K562 (cell line): ENCODE measurements around the gene NOVA1. TPM values are rescaled to one million over a fixed set of nuclear protein-coding genes. Genes with fewer than 3 reads are reported as not detected.

Source experiments
- ATAC-seq: fragments of 200-7000 bp; cut with Tn5 transposase; 3 replicates; pipeline ENCODE4 v1.9.1; 2020; ENCODE audit warnings: moderate library complexity
- BruUV-seq: library from RNA; stranded (reverse); fragments of 400-500 nt; replicated peaks from 2 replicates; lab custom pipeline; 2021; lab: Mats Ljungman, UMichigan
- CTCF ChIA-PET: fragments of 300-600 bp; formaldehyde crosslinking; extraction: SDS; loops from one replicate; lab custom pipeline; 2021; ENCODE audit warnings: low intra/inter-chr PET ratio; lab: Yijun Ruan, JAX
- POLR2A ChIA-PET: fragments of 300-600, 350-650 bp; sonication (Branson Sonifier 250); formaldehyde crosslinking; extraction: SDS; loops from one replicate; lab custom pipeline; 2021; ENCODE audit warnings: antibody characterized with exemption, inconsistent platforms; lab: Yijun Ruan, JAX
- DNase-seq, 4 experiments: peaks; one replicate each; pipeline versions ENCODE4 v3.0.0 to v3.0.0-alpha.2; 2011 to 2018; ENCODE audit warnings: low spot score in 3 of 4, mixed read lengths in 3 of 4; ENCODE audit errors: extremely low read depth in 1 of 4
- FAIRE-seq: peaks from 2 replicates; lab custom pipeline; 2011; peaks lifted over from hg19 to GRCh38; lab: Jason Lieb, UNC
- H2AFZ ChIP-seq: 2 replicates; pipeline ENCODE4 v1.6.0; 2011; ENCODE audit warnings: low read depth, low read length, control low read depth, inconsistent platforms
- H3K27ac ChIP-seq: fragments of 200-600 bp; 3 replicates; pipeline ENCODE4 v1.8.0; 2011; ENCODE audit warnings: low read depth, mild to moderate bottlenecking, control low read depth, inconsistent platforms, low read length, moderate library complexity, mixed read lengths; ENCODE audit errors: extremely low read depth
- H3K27me3 ChIP-seq, 2 experiments: fragments of 300-600 bp in 1 of 2; 2 replicates in 1 of 2; 3 replicates in 1 of 2; pipeline versions ENCODE4 v1.6.0 to v1.8.0; 2011; ENCODE audit warnings: inconsistent platforms in 2 of 2, low read length in 2 of 2, mild to moderate bottlenecking in 1 of 2, mixed read lengths in 1 of 2, moderate library complexity in 1 of 2; ENCODE audit not compliant: control insufficient read depth in 2 of 2, insufficient read depth in 2 of 2
- H3K36me3 ChIP-seq: fragments of 300-600 bp; 3 replicates; pipeline ENCODE4 v1.8.0; 2011; ENCODE audit warnings: mild to moderate bottlenecking, low read length, inconsistent platforms; ENCODE audit not compliant: control insufficient read depth, insufficient read depth
- H3K4me1 ChIP-seq, 2 experiments: fragments of 200-600 bp in 1 of 2; replicated peaks in 1 of 2; 2 replicates in 1 of 2; 3 replicates in 1 of 2; pipeline versions ENCODE4 v1.5.1 to v1.8.0; 2011; ENCODE audit warnings: inconsistent platforms in 2 of 2, low read length in 2 of 2, mild to moderate bottlenecking in 1 of 2, mixed read lengths in 1 of 2, moderate library complexity in 1 of 2; ENCODE audit not compliant: control insufficient read depth in 2 of 2, insufficient read depth in 2 of 2
- H3K4me2 ChIP-seq: 2 replicates; pipeline ENCODE4 v1.6.1; 2011; ENCODE audit warnings: low read length, control low read depth, inconsistent platforms, mixed read lengths; ENCODE audit not compliant: insufficient read depth
- H3K4me3 ChIP-seq: fragments of 200-600 bp; sonication (generic), shearing (Covaris generic); 2 replicates; pipeline ENCODE4 v1.5.1; 2016; ENCODE audit warnings: control low read depth, inconsistent platforms
- H3K79me2 ChIP-seq: fragments of 200-600 bp; 3 replicates; pipeline ENCODE4 v1.8.0; 2011; ENCODE audit warnings: low read length, inconsistent platforms; ENCODE audit not compliant: control insufficient read depth, insufficient read depth
- H3K9ac ChIP-seq, 2 experiments: 2 replicates each; pipeline versions ENCODE4 v1.6.0 to v1.6.1; 2011; ENCODE audit warnings: low read depth in 2 of 2, low read length in 2 of 2, control low read depth in 1 of 2, inconsistent platforms in 1 of 2, mild to moderate bottlenecking in 1 of 2, mixed read lengths in 1 of 2; ENCODE audit not compliant: insufficient read depth in 1 of 2
- H3K9me1 ChIP-seq: one replicate; pipeline ENCODE4 v1.6.0; 2011; ENCODE audit warnings: inconsistent platforms, mild to moderate bottlenecking, low read length, moderate library complexity; ENCODE audit not compliant: control insufficient read depth, insufficient read depth
- H3K9me3 ChIP-seq: replicated peaks from 2 replicates; pipeline ENCODE4 v1.5.1; 2011; ENCODE audit warnings: low read depth, low read length, inconsistent platforms; ENCODE audit not compliant: control insufficient read depth, insufficient read depth
- H4K20me1 ChIP-seq: replicated peaks from 2 replicates; pipeline ENCODE4 v1.6.1; 2011; ENCODE audit warnings: low read length, inconsistent platforms, mixed read lengths; ENCODE audit not compliant: control insufficient read depth, insufficient read depth
- ADNP ChIP-seq: fragments of 200-800 bp; sonication (Bioruptor generic); IDR thresholded peaks from 2 replicates; pipeline ENCODE4 v1.6.1; 2016; ENCODE audit warnings: missing genetic modification characterization, missing compliant biosample characterization
- CBX3 ChIP-seq, 2 experiments: IDR thresholded peaks; 1 replicate in 1 of 2; 2 replicates in 1 of 2; pipeline ENCODE4 v1.6.1; 2012; ENCODE audit warnings: inconsistent platforms in 2 of 2, low read length in 2 of 2, borderline replicate concordance in 1 of 2, control low read depth in 1 of 2
- CHCHD3 ChIP-seq: fragments of 250-450 bp; sonication (Bioruptor Pico); IDR thresholded peaks from 2 replicates; pipeline ENCODE4 v2.1.2; 2022; ENCODE audit warnings: mild to moderate bottlenecking
- DNMT1 ChIP-seq: fragments of 450-650 bp; IDR thresholded peaks from 2 replicates; pipeline ENCODE4 v1.6.1; 2016; ENCODE audit warnings: antibody characterized with exemption, mild to moderate bottlenecking
- GABPA ChIP-seq: fragments of 200-800 bp; sonication (Bioruptor generic); conservative IDR thresholded peaks from 2 replicates; pipeline ENCODE4 v1.6.1; 2016; ENCODE audit warnings: low read depth, missing genetic modification characterization, missing compliant biosample characterization
- GATA2 ChIP-seq: sonication (generic); formaldehyde crosslinking; IDR thresholded peaks from 2 replicates; pipeline ENCODE4 v1.4.0; 2020; ENCODE audit warnings: mild to moderate bottlenecking, missing genetic modification reagents
- HEY1 ChIP-seq: fragments of 250-450 bp; sonication (Bioruptor Pico); IDR thresholded peaks from 2 replicates; pipeline ENCODE4 v1.5.0; 2020; ENCODE audit warnings: mild to moderate bottlenecking, moderate library complexity, borderline replicate concordance
- MCM7 ChIP-seq, 2 experiments: fragments of 450-650 bp; IDR thresholded peaks; 2 replicates each; pipeline ENCODE4 v1.6.1; 2016 to 2018
- MTA2 ChIP-seq: fragments of 450-650 bp; IDR thresholded peaks from 2 replicates; pipeline ENCODE4 v1.6.1; 2016; ENCODE audit warnings: low read depth
- PTRF ChIP-seq: fragments of 450-650 bp; IDR thresholded peaks from 2 replicates; pipeline ENCODE4 v1.6.1; 2016; ENCODE audit warnings: mild to moderate bottlenecking, missing genetic modification characterization, missing compliant biosample characterization
- SMARCA4 ChIP-seq: fragments of 450-650 bp; IDR thresholded peaks from 2 replicates; pipeline ENCODE4 v1.6.1; 2016
- ZNF175 ChIP-seq: fragments of 200-800 bp; sonication (Bioruptor generic); IDR thresholded peaks from 2 replicates; pipeline ENCODE4 v1.6.1; 2016; ENCODE audit warnings: low read depth, mild to moderate bottlenecking, missing genetic modification characterization, missing compliant biosample characterization
- ZNF277 ChIP-seq: fragments of 250-450 bp; sonication (Bioruptor Pico); IDR thresholded peaks from 2 replicates; pipeline ENCODE4 v1.8.0; 2022; ENCODE audit warnings: inconsistent platforms, mild to moderate bottlenecking, moderate library complexity, borderline replicate concordance
- WGBS: fragments of 100-300 bp; shearing (Covaris generic); methylation state at CpG from one replicate; pipeline ENCODE4 v1.1.6; 2016; ENCODE audit warnings: low coverage, mixed read lengths; ENCODE audit not compliant: insufficient coverage; ENCODE audit errors: missing lambda C conversion rate; 5-methylcytosine and 5-hydroxymethylcytosine counted together
- in situ Hi-C: fragments of 300-500 bp; cut with MboI; formaldehyde crosslinking; loops from 4 replicates; pipeline ENCODE4 v1.15.0; 2018; ENCODE audit warnings: inconsistent platforms, mixed read lengths
- intact Hi-C: fragments of 100-400 bp; cut with micrococcal nuclease; formaldehyde crosslinking; loops from 2 replicates; pipeline ENCODE4 v1.14.2; 2022
- polyA plus RNA-seq, 8 experiments: library from polyadenylated mRNA; depleted of rRNA in 4 of 8; stranded (reverse) in 5 of 8; unstranded in 3 of 8; fragments of >200 nt; fragmentation: Nextera tagmentation in 2 of 8; fragmentation: Illumina TruSeq in 1 of 8; extraction: Ambion mirVana in 2 of 8; extraction: Trizol in 1 of 8; gene quantifications; 2 replicates each; pipeline versions ENCODE4 v1.2.1 to v1.2.3, GENCODE V29; 2011 to 2014; ENCODE audit warnings: inconsistent platforms in 1 of 8, missing spikeins in 1 of 8
- total RNA-seq, 7 experiments: library from RNA; depleted of rRNA in 6 of 7; stranded (reverse); fragments of >200 nt in 6 of 7; fragmentation: Illumina TruSeq in 2 of 7; extraction: Trizol in 2 of 7; gene quantifications; 2 replicates each; pipeline versions ENCODE4 v1.2.1 to v1.2.3, GENCODE V29; 2011 to 2021; ENCODE audit warnings: low replicate concordance in 1 of 7
- TF ChIP-seq, protein P1 (sequence below): fragments of 250-450 bp; sonication (Bioruptor Pico); IDR thresholded peaks from 2 replicates; pipeline ENCODE4 v1.8.0; 2021; ENCODE audit warnings: borderline replicate concordance, mild to moderate bottlenecking, moderate library complexity; ENCODE audit not compliant: poor library complexity, severe bottlenecking
- TF ChIP-seq, protein P2 (sequence below): sonication (generic); formaldehyde crosslinking; IDR thresholded peaks from 2 replicates; pipeline ENCODE4 v1.9.0; 2022; ENCODE audit warnings: mild to moderate bottlenecking, missing genetic modification reagents

NOVA1 gene
- total and polyA plus RNA-seq, 9 of the 15 experiments (the other 6 are each of a cell fraction or from before 2014, with no cell fraction given) = 0.01 TPM; not detected in 8

GRCh38 chr14:26414103-26414502 lies 183.7 kb downstream of the NOVA1 start:
- POLR2A ChIA-PET = no interaction called here
- Histone ChIP-seq H3K9me3 (no peaks in the 10 kb centered on the region), H3K27me3 (no peaks in the 10 kb centered on the region), H2AFZ (no peak overlapping the region), H3K4me1 (no peaks in the 10 kb centered on the region), H3K9ac (no peak overlapping the region), H4K20me1 (no peaks in the 10 kb centered on the region), H3K36me3 (no peaks in the 10 kb centered on the region), H3K27ac (no peak overlapping the region), H3K79me2 (no peaks in the 10 kb centered on the region), H3K4me2 (no peak overlapping the region), H3K4me3 (no peak overlapping the region), H3K9me1 (no peaks in the 10 kb centered on the region)
- FAIRE-seq (no peak), DNase-seq (no peak), ATAC-seq (no peak)
- no peak for TF ChIP-seq PTRF (tag)
- TF ChIP-seq CBX3 (IDR thresholded peaks at IDR 0.05; ENCODE audit: borderline replicate concordance in 1 of 2, low read length in 2 of 2) = no peak
- TF ChIP-seq MCM7 (IDR thresholded peaks at IDR 0.05) = no peak
- TF ChIP-seq, protein P1, sequence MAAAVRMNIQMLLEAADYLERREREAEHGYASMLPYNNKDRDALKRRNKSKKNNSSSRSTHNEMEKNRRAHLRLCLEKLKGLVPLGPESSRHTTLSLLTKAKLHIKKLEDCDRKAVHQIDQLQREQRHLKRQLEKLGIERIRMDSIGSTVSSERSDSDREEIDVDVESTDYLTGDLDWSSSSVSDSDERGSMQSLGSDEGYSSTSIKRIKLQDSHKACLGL (CRISPR knock-in tag) = no peak
- TF ChIP-seq GATA2 (CRISPR knock-in tag) = no peak
- TF ChIP-seq ZNF277 = no peak
- no peak for TF ChIP-seq GABPA (tag)
- TF ChIP-seq, protein P2, sequence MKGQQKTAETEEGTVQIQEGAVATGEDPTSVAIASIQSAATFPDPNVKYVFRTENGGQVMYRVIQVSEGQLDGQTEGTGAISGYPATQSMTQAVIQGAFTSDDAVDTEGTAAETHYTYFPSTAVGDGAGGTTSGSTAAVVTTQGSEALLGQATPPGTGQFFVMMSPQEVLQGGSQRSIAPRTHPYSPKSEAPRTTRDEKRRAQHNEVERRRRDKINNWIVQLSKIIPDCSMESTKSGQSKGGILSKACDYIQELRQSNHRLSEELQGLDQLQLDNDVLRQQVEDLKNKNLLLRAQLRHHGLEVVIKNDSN (CRISPR knock-in tag) = no peak
- TF ChIP-seq MTA2 = no peak
- TF ChIP-seq ZNF175 = no peak
- TF ChIP-seq DNMT1 = no peak
- TF ChIP-seq SMARCA4 = no peak
- TF ChIP-seq ADNP (tag) = no peak
- no peak for TF ChIP-seq CHCHD3 (CRISPR knock-in tag)
- TF ChIP-seq HEY1 = no peak
- BruUV-seq = no TSS peak
- in situ Hi-C loops (no loop called here), intact Hi-C loops (no loop called here)
- CTCF ChIA-PET = no interaction called here
- 0% methylated on average over 1 of the region's 1 CpG for WGBS
